Myocyte (in vitro differentiated cells): ENCODE data around the gene LPO. TPM values are rescaled to one million over a fixed set of nuclear protein-coding genes. Genes with fewer than 3 reads are reported as not detected.

Experiments used
- DNase-seq: peaks from one replicate; pipeline ENCODE4 v3.0.0-alpha.2; 2012; ENCODE audit warnings: low read depth
- total RNA-seq: library from RNA; depleted of rRNA; stranded (reverse); fragments of >200 nt; gene quantifications from 2 replicates; pipeline ENCODE4 v1.2.3, GENCODE V29; 2014

The LPO gene
- total RNA-seq, 1 donor from 2014 or later: not detected

GRCh38 chr17:58315750-58316149, 77.4 kb downstream of the LPO start:
- no peak for DNase-seq

GRCh38 chr17:58316260-58316960, 78.0 kb downstream of the LPO start:
- DNase-seq: no peak

- peak; percentile 64 for DNase-seq
These were observed 79.2 kb downstream of the LPO start for GRCh38 chr17:58317421-58318064.

GRCh38 chr17:58318065-58318481, 79.7 kb downstream of the LPO start:
- DNase-seq: no peak

Other genes starting within 250 kb of the LPO start
- gene SRSF1, start 231.3 kb upstream of the LPO start, total RNA-seq: 180 and 183 TPM in 2 replicates
- 10.1 and 12.8 TPM in 2 replicates for gene DYNLL2, start 155.2 kb upstream of the LPO start, total RNA-seq
- gene OR4D1, start 90.2 kb upstream of the LPO start, total RNA-seq: not detected in 2 replicates
- not detected in 2 replicates for gene OR4D2, start 71.6 kb upstream of the LPO start, total RNA-seq
- not detected in 2 replicates for gene EPX, start 45.9 kb upstream of the LPO start, total RNA-seq
- gene MKS1, start 19.3 kb upstream of the LPO start, total RNA-seq: 8.4 and 12.3 TPM in 2 replicates
- 0.05 TPM in 2 replicates for gene MPO, start 42.4 kb downstream of the LPO start, total RNA-seq
- 0.16 TPM in 1 of 2 replicates, not detected in the other for gene TSPOAP1, start 90.2 kb downstream of the LPO start, total RNA-seq
- 36.1 and 49.1 TPM in 2 replicates for gene SUPT4H1, start 113.6 kb downstream of the LPO start, total RNA-seq
- gene RNF43, start 178.9 kb downstream of the LPO start, total RNA-seq: not detected in 2 replicates
- gene HSF5, start 249.8 kb downstream of the LPO start, total RNA-seq: not detected in 2 replicates